ENCODE data around the gene AGRN.
A peak's percentile ranks its signal among the peaks of the same experiment; 100 is the strongest.

AGRN gene

GRCh38 chr1:1081311-1082238 lies 61.7 kb downstream of the AGRN start:
- no peak for TF ChIP-seq REST (IDR thresholded peaks at IDR 0.05; ENCODE audit: low read depth)
- no peak for TF ChIP-seq YY1 (IDR thresholded peaks at IDR 0.05; ENCODE audit: low read depth)
- TF ChIP-seq NFIC (IDR thresholded peaks at IDR 0.05): no peak
- TF ChIP-seq TAF1 (IDR thresholded peaks at IDR 0.05; ENCODE audit: low read depth): no peak
- no peak for TF ChIP-seq TCF12 (IDR thresholded peaks at IDR 0.05; ENCODE audit: low read depth)
- TF ChIP-seq USF1 (IDR thresholded peaks at IDR 0.05): no peak
- no peak for TF ChIP-seq EP300 (IDR thresholded peaks at IDR 0.05; ENCODE audit: borderline replicate concordance)
- no peak for TF ChIP-seq CREB1 (IDR thresholded peaks at IDR 0.05; ENCODE audit: low read depth)
- TF ChIP-seq MAX (IDR thresholded peaks at IDR 0.05): no peak
- TF ChIP-seq EGR1 (IDR thresholded peaks at IDR 0.05): no peak
- TF ChIP-seq TEAD4 (IDR thresholded peaks at IDR 0.05): no peak
- no peak for TF ChIP-seq FOXM1 (IDR thresholded peaks at IDR 0.05; ENCODE audit: borderline replicate concordance, low read depth)
- no peak for TF ChIP-seq ZBTB7A (IDR thresholded peaks at IDR 0.05; ENCODE audit: low read depth)
- TF ChIP-seq RAD21 (IDR thresholded peaks at IDR 0.05; ENCODE audit: low read depth): no peak
- TF ChIP-seq CEBPB (IDR thresholded peaks at IDR 0.05): no peak

- TF ChIP-seq ZBTB7A (IDR thresholded peaks at IDR 0.05; ENCODE audit: low read depth): 0 out of 2 replicates have a peak, but pooled peaks have one; percentile 40
- no peak for TF ChIP-seq CREB1 (IDR thresholded peaks at IDR 0.05; ENCODE audit: low read depth)
- TF ChIP-seq EP300 (IDR thresholded peaks at IDR 0.05; ENCODE audit: borderline replicate concordance): no peak
- no peak for TF ChIP-seq REST (IDR thresholded peaks at IDR 0.05; ENCODE audit: low read depth)
Observed at GRCh38 chr1:1082239-1082775, 62.4 kb downstream of the AGRN start.

GRCh38 chr1:1082776-1083415 lies 63.0 kb downstream of the AGRN start:
- TF ChIP-seq ZBTB7A (IDR thresholded peaks at IDR 0.05; ENCODE audit: low read depth) (0 out of 2 replicates have a peak, but pooled peaks have one; percentile 2), CREB1 (IDR thresholded peaks at IDR 0.05; ENCODE audit: low read depth) (no peak)

GRCh38 chr1:1083416-1084371 lies 63.8 kb downstream of the AGRN start:
- TF ChIP-seq ZBTB7A (IDR thresholded peaks at IDR 0.05; ENCODE audit: low read depth) (no peak), CEBPB (IDR thresholded peaks at IDR 0.05) (no peak), REST (IDR thresholded peaks at IDR 0.05; ENCODE audit: low read depth) (no peak), CREB1 (IDR thresholded peaks at IDR 0.05; ENCODE audit: low read depth) (no peak), YY1 (IDR thresholded peaks at IDR 0.05; ENCODE audit: low read depth) (no peak), FOXM1 (IDR thresholded peaks at IDR 0.05; ENCODE audit: borderline replicate concordance, low read depth) (no peak), RAD21 (IDR thresholded peaks at IDR 0.05; ENCODE audit: low read depth) (no peak), EGR1 (IDR thresholded peaks at IDR 0.05) (no peak), MAX (IDR thresholded peaks at IDR 0.05) (no peak)
